B cell (primary cell): ENCODE measurements around the gene RGL3. TPM values are rescaled to one million over a fixed set of nuclear protein-coding genes. Genes with fewer than 3 reads are reported as not detected.

Experiments used
- ATAC-seq: fragments of 200-7000 bp; cut with Tn5 transposase; one replicate; pipeline ENCODE4 v1.10.0; 2021; ENCODE audit warnings: low read depth, mild to moderate bottlenecking, moderate number of reproducible peaks, moderate library complexity
- CTCF ChIA-PET: fragments of 350-600 bp; sonication (Branson Sonifier 250); formaldehyde crosslinking; loops from one replicate; lab custom pipeline; 2021; ENCODE audit warnings: antibody characterized with exemption, inconsistent platforms; lab: Charles Lee
- POLR2A ChIA-PET: fragments of 350-600 bp; sonication (Branson Sonifier 250); formaldehyde crosslinking; loops from one replicate; lab custom pipeline; 2021; ENCODE audit warnings: antibody characterized with exemption; lab: Charles Lee
- DNase-seq: peaks from one replicate; pipeline ENCODE4 v3.0.0; 2013
- H2AFZ ChIP-seq: 2 replicates; pipeline ENCODE4 v1.6.1; 2012; ENCODE audit warnings: mild to moderate bottlenecking, low read depth, low read length; ENCODE audit not compliant: insufficient read depth, poor library complexity, severe bottlenecking
- H3K27ac ChIP-seq, 2 donors: 1 replicate in 1 of 2; 2 replicates in 1 of 2; pipeline ENCODE4 v1.5.1; 2012 to 2013; ENCODE audit warnings: low read length in 2 of 2, mild to moderate bottlenecking in 2 of 2, moderate library complexity in 1 of 2
- H3K27me3 ChIP-seq, 4 experiments: fragments of 200-600 bp in 1 of 4; sonication (generic) in 1 of 4; replicated peaks in 1 of 4; 1 replicate in 2 of 4; 2 replicates in 2 of 4; pipeline versions ENCODE4 v1.6.1 to v1.7.0; 2013 to 2016; ENCODE audit warnings: low read length in 3 of 4, mild to moderate bottlenecking in 2 of 4, mixed read lengths in 1 of 4, moderate library complexity in 1 of 4; ENCODE audit not compliant: insufficient read depth in 4 of 4, control insufficient read depth in 3 of 4; ENCODE audit errors: control extremely low read depth in 1 of 4
- H3K36me3 ChIP-seq, 2 experiments: replicated peaks in 1 of 2; 1 replicate in 1 of 2; 2 replicates in 1 of 2; pipeline versions ENCODE4 v1.6.1 to v1.7.1; 2013; ENCODE audit warnings: low read length in 1 of 2; ENCODE audit not compliant: insufficient read depth in 2 of 2, control insufficient read depth in 1 of 2; ENCODE audit errors: control extremely low read depth in 1 of 2, extremely low read depth in 1 of 2
- H3K4me1 ChIP-seq, 2 donors: fragments of 200-600 bp in 1 of 2; sonication (generic) in 1 of 2; 1 replicate in 1 of 2; 2 replicates in 1 of 2; pipeline versions ENCODE4 v1.5.1 to v1.6.1; 2013 to 2017; ENCODE audit warnings: low read length in 2 of 2; ENCODE audit not compliant: control insufficient read depth in 2 of 2, insufficient read depth in 2 of 2
- H3K4me2 ChIP-seq: replicated peaks from 2 replicates; pipeline ENCODE3; 2012; ENCODE audit warnings: mild to moderate bottlenecking, low read depth, low read length; ENCODE audit not compliant: poor library complexity, severe bottlenecking
- H3K4me3 ChIP-seq, 5 experiments: fragments of 200-600 bp in 1 of 5; sonication (generic) in 1 of 5; 1 replicate in 3 of 5; 2 replicates in 2 of 5; pipeline versions ENCODE4 v1.5.1 to v1.7.0; 2011 to 2016; ENCODE audit warnings: low read length in 4 of 5, mild to moderate bottlenecking in 4 of 5, low read depth in 2 of 5, control low read depth in 1 of 5, moderate library complexity in 1 of 5; ENCODE audit not compliant: insufficient read depth in 1 of 5; ENCODE audit errors: control extremely low read depth in 1 of 5, extremely low read depth in 1 of 5
- H3K79me2 ChIP-seq: fragments of 200-600 bp; sonication (generic); one replicate; pipeline ENCODE4 v1.6.0; 2016; ENCODE audit warnings: low read length; ENCODE audit not compliant: control insufficient read depth, insufficient read depth
- H3K9ac ChIP-seq: fragments of 200-600 bp; sonication (generic); 2 replicates; pipeline ENCODE4 v1.6.1; 2017; ENCODE audit warnings: mild to moderate bottlenecking, low read length, moderate library complexity
- H3K9me3 ChIP-seq, 3 donors: one replicate each; pipeline versions ENCODE4 v1.6.1 to v1.7.1; 2013; ENCODE audit warnings: low read length in 2 of 3; ENCODE audit not compliant: control insufficient read depth in 2 of 3, insufficient read depth in 1 of 3; ENCODE audit errors: control extremely low read depth in 1 of 3
- H4K20me1 ChIP-seq: 2 replicates; pipeline ENCODE4 v1.6.0; 2012; ENCODE audit warnings: mild to moderate bottlenecking, low read length; ENCODE audit not compliant: insufficient read depth, control insufficient read depth, poor library complexity, severe bottlenecking
- H3K27ac Mint-ChIP-seq: one replicate; pipeline ENCODE4 v1.8.0; 2021; ENCODE audit warnings: mixed read lengths
- H3K27me3 Mint-ChIP-seq: one replicate; pipeline ENCODE4 v1.8.0; 2021; ENCODE audit warnings: mixed read lengths
- H3K4me1 Mint-ChIP-seq: one replicate; pipeline ENCODE4 v1.8.0; 2021; ENCODE audit warnings: mixed read lengths
- H3K4me3 Mint-ChIP-seq: one replicate; pipeline ENCODE4 v1.8.0; 2021; ENCODE audit warnings: mixed read lengths
- H3K9me3 Mint-ChIP-seq: one replicate; pipeline ENCODE4 v1.8.0; 2022; ENCODE audit warnings: mixed read lengths; ENCODE audit not compliant: insufficient read depth
- EZH2 ChIP-seq: IDR thresholded peaks from 2 replicates; pipeline ENCODE4 v1.6.1; 2012; ENCODE audit warnings: borderline replicate concordance, low read depth, mild to moderate bottlenecking, moderate library complexity, low read length; ENCODE audit not compliant: insufficient read depth, poor library complexity, severe bottlenecking
- WGBS: methylation state at CpG from one replicate; pipeline ENCODE4 v1.1.5; 2013; ENCODE audit warnings: missing lambda C conversion rate; ENCODE audit not compliant: insufficient coverage; 5-methylcytosine and 5-hydroxymethylcytosine counted together
- intact Hi-C: fragments of 100-400 bp; cut with micrococcal nuclease; formaldehyde crosslinking; loops from one replicate; pipeline ENCODE4 v1.10.0; 2022
- polyA plus RNA-seq: library from polyadenylated mRNA; depleted of rRNA; stranded (reverse); fragments of >200 nt; gene quantifications from 2 replicates; pipeline ENCODE4 v1.2.3, GENCODE V29; 2012
- total RNA-seq, 2 donors: library from RNA; stranded (reverse); fragments of 120-200 nt in 1 of 2; gene quantifications; 1 replicate in 1 of 2; 2 replicates in 1 of 2; pipeline versions ENCODE4 v1.2.3 to v1.2.4, GENCODE V29; 2013 to 2022
- TF ChIP-seq, protein P1 (sequence below): fragments of 200-600 bp; IDR thresholded peaks from one replicate; pipeline ENCODE4 v1.8.0; 2022; ENCODE audit warnings: antibody characterized with exemption, mild to moderate bottlenecking

RGL3 gene
- total and polyA plus RNA-seq, 2 donors (not counting 1 experiment from before 2014, with no cell fraction given): 0.54 to 2.8 TPM

DNA sequence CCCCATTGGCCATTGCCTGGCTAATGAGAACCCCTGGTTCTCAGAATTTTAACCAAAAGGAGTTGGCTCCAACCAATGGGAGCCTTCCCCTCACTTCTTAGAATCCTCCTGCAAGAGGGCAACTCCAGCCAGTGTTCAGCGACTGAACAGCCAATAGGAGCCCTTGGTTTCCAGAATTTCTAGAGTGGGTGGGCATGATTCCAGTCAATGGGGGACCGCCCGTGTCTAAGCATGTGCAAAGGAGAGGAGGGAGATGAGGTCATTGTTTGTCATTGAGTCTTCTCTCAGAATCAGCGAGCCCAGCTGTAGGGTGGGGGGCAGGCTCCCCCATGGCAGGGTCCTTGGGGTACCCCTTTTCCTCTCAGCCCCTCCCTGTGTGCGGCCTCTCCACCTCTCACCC, 54.2 kb downstream of the RGL3 start:
- Histone ChIP-seq H4K20me1 (no peaks in the 10 kb centered on the region), H3K79me2 (no peaks in the 10 kb centered on the region), H3K4me2 (no peak overlapping the region), H2AFZ (no peak overlapping the region), H3K36me3 (peaks cover 0 to 24% of the 10 kb centered on the region in 2 experiments), H3K9me3 (no peaks in the 10 kb centered on the region), H3K4me3 (no peak overlapping the region), H3K27ac (no peak overlapping the region), H3K27me3 (no peaks in the 10 kb centered on the region), H3K9ac (no peak overlapping the region), H3K4me1 (no peaks in the 10 kb centered on the region)
- ChIA-PET POLR2A (no interaction called here), CTCF (no interaction called here)
- Mint-ChIP-seq H3K4me1 (no peaks in the 10 kb centered on the region), H3K27me3 (no peaks in the 10 kb centered on the region), H3K27ac (no peak overlapping the region), H3K9me3 (no peaks in the 10 kb centered on the region), H3K4me3 (no peak overlapping the region)
- DNase-seq (no peak), ATAC-seq (no peak)
- intact Hi-C loops: no loop called here
- TF ChIP-seq, protein P1, sequence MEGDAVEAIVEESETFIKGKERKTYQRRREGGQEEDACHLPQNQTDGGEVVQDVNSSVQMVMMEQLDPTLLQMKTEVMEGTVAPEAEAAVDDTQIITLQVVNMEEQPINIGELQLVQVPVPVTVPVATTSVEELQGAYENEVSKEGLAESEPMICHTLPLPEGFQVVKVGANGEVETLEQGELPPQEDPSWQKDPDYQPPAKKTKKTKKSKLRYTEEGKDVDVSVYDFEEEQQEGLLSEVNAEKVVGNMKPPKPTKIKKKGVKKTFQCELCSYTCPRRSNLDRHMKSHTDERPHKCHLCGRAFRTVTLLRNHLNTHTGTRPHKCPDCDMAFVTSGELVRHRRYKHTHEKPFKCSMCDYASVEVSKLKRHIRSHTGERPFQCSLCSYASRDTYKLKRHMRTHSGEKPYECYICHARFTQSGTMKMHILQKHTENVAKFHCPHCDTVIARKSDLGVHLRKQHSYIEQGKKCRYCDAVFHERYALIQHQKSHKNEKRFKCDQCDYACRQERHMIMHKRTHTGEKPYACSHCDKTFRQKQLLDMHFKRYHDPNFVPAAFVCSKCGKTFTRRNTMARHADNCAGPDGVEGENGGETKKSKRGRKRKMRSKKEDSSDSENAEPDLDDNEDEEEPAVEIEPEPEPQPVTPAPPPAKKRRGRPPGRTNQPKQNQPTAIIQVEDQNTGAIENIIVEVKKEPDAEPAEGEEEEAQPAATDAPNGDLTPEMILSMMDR: no peak
- TF ChIP-seq EZH2: no peak
- no CpG with 5 or more reads among the region's 5 CpGs for WGBS

DNA sequence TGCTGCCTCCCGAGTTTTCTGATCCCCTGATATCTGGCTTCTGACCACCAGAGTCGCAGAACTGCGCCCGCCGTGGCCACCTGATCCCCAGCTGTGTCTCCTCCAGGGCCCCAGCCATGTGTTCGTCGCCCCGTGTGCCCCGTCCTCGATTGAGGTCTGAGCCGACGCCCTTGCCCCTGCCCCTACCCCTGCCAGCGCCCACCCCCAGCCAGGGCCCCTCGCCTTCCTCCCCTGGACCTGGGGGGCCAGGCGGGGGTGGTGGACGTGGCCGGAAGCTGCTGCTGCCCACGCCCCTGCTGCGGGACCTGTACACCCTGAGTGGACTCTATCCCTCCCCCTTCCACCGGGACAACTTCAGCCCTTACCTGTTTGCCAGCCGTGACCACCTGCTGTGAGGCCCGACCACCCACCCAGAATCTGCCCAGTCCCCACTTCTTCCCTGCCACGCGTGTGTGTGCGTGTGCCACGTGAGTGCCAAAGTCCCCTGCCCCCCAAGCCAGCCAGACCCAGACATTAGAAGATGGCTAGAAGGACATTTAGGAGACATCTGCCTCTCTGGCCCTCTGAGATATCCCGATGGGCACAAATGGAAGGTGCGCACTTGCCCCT, 54.7 kb downstream of the RGL3 start:
- H3K9ac ChIP-seq: no peak overlapping the region
- H3K4me1 Mint-ChIP-seq: no peaks in the 10 kb centered on the region
- CTCF ChIA-PET: interaction anchor here (1.5 kb wide), 1 partner anchor 26 kb away, joined by 3 read pairs; no protein-coding TSS in a partner anchor

More for the DNA sequence above, 54.7 kb downstream of the RGL3 start:
- H3K27me3 Mint-ChIP-seq: no peaks in the 10 kb centered on the region
- H3K4me2 ChIP-seq: no peak overlapping the region
- no peaks in the 10 kb centered on the region for H3K27me3 ChIP-seq
- H3K27ac ChIP-seq: no peak overlapping the region
- no peaks in the 10 kb centered on the region for H3K9me3 Mint-ChIP-seq
- H4K20me1 ChIP-seq: no peaks in the 10 kb centered on the region
- H3K27ac Mint-ChIP-seq: no peak overlapping the region
- H3K9me3 ChIP-seq: no peaks in the 10 kb centered on the region
- TF ChIP-seq, protein P1: no peak
- POLR2A ChIA-PET: no interaction called here
- H2AFZ ChIP-seq: no peak overlapping the region
- no peak overlapping the region for H3K4me3 Mint-ChIP-seq
- intact Hi-C loops: no loop called here
- no peaks in the 10 kb centered on the region for H3K4me1 ChIP-seq
- ATAC-seq (no peak), DNase-seq (no peak)
- no peak overlapping the region for H3K4me3 ChIP-seq
- H3K36me3 ChIP-seq: peaks cover 0 to 21% of the 10 kb centered on the region in 2 experiments
- no peaks in the 10 kb centered on the region for H3K79me2 ChIP-seq
- WGBS: 94% methylated on average over 25 of the region's 28 CpGs
